GM19372 (cell line): ENCODE results near the gene FHIP1A.
A peak's percentile ranks its signal among the peaks of the same experiment; 100 is the strongest.

Source experiments
- ATAC-seq: cut with Tn5 transposase; IDR thresholded peaks from one replicate; pipeline ENCODE4 v1.9.1; 2021; ENCODE audit warnings: mild to moderate bottlenecking, low read depth, moderate library complexity; ENCODE audit not compliant: unreplicated experiment

Gene FHIP1A

DNA sequence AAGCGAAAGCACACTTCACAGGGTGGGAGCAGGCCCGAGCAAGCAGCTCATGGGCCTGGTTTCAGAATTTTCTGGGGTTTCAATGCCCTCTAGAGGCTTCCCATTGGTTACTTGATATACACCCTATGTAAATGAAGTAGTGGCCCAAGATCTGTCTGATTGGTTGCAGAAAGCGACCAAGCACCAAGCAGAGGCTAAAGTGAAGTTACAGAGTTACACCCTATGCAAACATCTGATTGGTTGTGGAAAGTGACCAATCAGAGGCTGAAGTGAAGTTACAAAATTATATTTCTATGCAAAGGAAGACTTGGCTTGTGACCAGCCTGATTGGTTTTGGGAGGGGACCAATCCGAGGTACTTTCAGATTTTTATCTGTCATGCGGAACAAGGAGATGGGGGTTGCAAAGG is 8.2 kb downstream of the FHIP1A start:
- no peak for ATAC-seq

DNA sequence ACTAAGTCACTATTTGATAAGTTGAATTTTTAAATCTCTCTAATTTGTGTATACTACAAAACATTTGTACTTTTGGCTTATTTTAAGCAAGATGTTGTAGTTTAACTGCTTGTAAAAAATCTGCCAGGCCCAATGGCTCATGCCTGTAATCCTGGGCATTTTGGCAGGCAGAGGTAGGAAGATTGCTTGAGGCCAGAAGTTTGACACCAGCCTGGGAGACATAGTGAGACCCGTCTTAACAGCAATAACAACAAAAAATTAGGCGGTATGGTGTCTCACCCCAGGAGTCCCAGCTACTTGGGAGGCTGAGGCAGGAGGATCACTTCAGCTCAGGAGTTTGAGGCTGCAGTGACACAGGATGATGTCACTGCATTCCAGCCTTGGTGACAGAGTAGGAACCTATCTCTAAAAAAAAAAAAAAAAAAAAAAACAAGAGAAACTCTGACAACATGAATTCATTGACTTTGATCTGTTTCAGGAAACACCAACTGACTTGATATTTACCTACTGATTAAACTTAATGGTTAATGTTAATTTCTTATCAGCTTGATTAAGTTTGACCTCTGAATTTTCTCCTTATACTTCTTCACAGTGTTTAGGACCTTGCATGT is 8.9 kb downstream of the FHIP1A start:
- ATAC-seq = no peak

DNA sequence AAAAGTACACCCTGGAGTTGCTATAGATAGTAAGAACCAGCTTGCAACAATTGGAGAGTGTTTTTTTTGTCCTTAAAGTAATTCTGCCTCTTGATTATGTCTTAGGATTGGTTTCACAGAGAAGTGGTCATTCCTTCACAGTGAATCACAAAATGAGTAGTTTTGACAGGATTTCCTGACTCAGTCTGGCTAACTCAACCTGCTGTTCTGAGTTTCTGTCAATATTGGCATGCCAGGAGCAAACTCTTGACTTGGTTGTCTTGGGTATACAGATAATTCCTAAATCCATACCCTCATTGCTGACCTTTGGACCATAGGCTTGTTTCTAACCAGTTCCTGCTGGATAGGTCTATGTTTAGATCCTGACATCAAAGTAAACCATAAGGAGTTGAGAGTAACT is 9.4 kb downstream of the FHIP1A start:
- ATAC-seq = no peak

DNA sequence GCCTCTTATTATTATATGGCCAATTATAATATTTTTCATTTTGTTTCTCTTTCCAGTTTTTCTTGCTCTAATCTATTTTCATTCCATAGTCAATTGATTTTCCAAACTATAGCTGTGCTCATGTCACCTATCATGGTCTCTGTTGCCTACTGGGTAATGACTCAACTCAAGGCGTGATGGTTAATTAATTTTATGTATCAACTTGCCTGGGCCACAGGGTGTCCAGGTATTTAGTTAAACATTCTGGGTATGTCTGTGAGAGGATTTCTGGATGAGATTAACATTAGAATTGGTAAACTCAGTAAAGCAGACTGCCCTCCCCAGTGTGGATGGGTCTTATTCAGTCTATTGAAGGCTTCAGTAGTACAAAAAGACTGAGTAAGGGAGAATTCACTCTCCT is 9.9 kb downstream of the FHIP1A start:
- no peak for ATAC-seq

DNA sequence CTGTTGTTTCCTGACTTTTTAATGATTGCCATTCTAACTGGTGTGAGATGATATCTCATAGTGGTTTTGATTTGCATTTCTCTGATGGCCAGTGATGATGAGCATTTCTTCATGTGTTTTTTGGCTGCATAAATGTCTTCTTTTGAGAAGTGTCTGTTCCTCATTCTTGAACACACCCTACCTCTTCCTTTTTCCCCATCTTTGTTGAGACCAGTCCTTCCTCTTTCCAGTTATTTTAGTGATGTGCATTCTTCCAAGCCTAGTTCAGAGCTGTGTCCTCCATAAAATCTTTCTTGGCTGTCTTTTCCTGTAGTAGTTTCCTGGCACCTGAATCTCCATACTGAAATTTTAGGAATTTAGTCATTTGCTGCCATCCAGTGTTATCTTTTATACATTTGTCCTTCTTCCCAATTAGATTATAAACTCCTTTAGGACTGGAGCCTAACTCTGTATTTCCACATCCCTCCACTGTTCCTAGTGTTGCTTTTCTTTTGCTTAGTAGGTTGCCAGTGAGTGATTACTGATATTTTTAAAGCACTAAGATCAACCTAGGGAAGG is 11.4 kb downstream of the FHIP1A start:
- no peak for ATAC-seq

DNA sequence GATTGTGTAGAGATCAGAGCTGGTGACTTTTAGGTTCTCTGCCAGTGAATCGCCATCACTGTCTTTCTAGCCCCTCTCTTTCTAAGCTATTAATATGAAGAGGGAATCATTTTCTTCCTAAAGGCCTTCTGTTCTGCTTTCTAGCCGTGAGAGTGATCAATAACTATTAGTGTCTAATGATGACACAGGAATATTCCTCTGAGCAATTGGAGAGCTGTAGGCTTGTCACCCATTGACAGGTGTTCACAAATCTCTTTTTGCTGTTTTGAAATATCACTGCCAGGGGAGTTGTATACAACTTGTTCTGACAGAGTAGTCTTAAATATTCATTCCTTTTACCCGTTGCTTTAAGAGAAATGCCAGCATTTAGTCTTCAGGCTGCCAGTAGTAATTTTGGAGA is 13.9 kb downstream of the FHIP1A start:
- ATAC-seq = no peak

DNA sequence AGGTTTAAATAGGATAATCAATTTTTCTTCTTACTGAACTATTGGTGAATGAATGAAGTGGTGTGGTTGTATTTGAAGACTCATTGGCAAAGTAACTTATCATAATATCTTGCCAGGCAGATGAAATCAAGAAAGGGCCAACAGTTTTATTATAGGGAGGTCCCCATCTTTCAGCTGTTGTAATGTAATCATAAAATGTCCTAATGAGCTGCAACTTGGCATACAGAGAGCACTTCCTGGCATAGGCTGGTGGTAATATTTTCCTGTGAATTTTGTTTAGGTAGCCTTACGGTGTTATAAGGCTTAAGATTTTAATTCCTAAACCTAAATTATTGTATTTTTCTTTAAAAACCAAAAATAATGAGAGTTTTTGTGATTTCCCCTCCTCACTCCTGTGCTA is 17.5 kb downstream of the FHIP1A start:
- ATAC-seq = no peak

DNA sequence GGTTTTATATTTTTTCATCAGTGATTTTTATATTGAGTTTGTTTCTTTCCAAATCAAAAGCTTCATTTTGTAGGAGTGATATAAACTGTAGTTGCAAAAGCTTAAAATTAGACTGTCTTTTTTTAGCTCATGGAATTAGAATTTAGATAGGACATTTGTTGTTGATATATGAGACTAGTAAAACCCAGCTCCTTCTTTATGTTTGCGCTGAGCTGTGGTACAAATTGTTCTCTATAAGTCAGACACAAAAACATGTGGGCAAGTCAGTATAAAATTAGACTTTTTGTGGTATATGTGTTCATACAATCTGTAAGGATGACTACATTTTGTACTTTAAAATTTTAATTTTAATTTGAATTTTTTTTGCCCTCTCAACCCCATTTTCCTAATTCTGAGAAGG is 18.3 kb downstream of the FHIP1A start:
- ATAC-seq = no peak

DNA sequence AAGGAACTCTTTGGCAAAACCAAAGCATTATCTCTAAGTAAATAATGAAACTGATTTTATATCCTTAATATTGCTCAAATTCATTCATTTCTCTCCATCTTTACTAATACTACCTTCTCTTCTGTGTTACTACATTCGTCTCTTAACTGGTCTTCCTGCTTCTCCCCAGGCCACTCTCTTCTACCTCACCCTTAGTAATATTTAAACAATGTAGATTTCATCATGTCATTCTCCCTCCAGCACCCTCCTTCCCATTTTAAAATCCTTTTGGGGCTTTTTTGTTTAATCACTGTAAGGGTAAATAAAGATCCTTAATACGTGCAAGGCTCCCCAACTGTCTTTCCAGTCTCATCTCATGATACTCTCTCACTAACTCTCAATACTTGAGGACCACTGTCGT is 19.4 kb downstream of the FHIP1A start:
- ATAC-seq = no peak

DNA sequence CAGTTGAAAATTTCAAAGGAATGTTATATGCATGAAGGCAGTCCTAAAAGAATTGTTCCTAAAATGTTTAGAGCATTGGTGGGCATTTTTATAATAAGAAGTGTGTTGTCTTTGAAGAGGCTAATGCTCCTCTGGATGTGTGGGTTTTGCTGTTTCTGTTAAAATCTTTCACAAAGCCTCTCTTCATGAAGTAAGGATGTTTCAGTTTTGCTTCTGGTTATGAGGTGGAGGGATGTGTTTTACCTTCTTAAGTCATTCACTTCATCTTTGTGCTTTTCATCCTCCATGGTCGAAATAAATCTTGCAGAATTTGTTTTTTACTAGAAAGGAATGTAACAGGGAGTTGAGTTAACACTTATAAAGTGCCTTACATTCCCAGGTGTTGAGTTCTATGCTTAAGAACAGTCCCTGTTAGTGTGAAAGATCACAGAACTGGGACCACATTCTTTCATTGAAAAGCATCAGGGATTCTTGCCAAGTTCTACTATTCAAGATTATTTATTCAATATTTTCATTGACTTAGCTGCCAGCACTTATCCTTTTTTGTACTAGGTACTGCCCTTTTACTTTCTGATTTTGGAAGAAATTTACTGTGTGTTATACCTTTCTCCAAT is 21.1 kb downstream of the FHIP1A start:
- ATAC-seq = peak; percentile 57

DNA sequence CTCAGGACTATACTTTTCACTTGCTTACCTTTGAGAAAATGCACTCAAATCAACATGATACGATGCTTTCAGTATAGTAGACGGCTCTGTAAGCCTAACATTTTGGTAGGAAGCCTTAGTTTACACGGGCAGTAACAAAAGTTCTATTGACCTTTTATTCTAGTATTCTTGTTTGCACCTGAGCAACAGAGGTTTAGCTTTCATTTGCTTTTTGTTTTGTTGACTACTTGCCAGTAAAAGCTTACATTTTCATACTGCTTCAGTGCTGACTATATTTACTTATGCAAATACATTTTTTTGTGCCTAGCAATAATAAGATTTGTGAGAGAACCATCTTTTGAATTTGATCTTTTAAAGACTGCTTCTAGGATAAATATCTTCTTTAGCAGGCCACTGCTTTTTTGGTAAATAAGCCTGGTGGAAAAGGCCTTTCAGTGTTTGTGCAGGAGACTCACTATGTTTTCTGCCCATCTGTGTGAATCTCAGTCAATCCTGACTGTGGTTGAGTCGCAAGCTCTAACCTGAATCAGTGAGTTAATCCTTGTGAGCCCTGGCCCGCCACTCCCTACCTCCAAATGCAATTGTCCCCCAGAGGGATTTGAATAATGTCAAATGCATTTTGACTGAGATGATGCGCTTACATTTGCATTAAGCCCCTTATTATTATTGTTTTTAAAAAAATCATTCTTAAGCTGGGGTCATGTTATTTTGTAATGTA is 21.9 kb downstream of the FHIP1A start:
- no peak for ATAC-seq

DNA sequence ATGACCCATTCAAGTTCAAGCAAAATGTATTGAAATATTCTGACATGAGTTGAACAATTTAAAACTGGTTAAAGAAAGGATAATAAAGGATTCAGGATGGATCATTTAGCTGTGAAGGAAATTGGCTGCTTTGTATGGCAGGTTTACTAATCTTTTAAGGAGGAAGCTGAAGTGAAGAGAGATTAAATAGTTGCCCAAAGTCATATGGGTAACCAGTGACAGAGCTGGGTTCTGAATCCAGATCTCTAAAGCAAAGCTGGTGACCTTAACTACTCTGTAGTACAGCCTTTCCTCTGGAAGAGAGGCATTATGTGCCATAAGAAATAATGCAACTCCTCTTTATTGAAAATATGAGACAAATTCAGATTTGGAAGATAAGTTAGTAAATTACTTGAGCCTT is 22.8 kb downstream of the FHIP1A start:
- no peak for ATAC-seq

DNA sequence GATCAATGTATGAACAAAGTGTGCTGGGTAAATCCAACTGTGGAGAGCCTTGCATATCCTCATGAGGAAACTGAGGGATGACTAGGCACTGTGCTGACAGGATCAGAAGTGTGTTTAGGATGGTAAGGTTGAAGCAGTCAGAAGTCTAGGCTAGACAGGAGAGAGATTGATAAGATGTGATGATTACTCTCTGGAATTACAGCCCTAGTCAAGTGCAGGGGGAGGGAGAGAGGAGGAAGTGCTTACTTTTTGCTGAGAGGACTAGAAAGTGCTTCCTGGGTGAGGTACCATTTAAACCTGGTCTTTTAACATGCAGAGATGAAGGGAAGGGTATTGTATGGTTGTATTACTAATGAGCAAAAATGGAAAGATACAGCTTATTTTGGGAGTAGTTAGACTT is 23.7 kb downstream of the FHIP1A start:
- no peak for ATAC-seq

DNA sequence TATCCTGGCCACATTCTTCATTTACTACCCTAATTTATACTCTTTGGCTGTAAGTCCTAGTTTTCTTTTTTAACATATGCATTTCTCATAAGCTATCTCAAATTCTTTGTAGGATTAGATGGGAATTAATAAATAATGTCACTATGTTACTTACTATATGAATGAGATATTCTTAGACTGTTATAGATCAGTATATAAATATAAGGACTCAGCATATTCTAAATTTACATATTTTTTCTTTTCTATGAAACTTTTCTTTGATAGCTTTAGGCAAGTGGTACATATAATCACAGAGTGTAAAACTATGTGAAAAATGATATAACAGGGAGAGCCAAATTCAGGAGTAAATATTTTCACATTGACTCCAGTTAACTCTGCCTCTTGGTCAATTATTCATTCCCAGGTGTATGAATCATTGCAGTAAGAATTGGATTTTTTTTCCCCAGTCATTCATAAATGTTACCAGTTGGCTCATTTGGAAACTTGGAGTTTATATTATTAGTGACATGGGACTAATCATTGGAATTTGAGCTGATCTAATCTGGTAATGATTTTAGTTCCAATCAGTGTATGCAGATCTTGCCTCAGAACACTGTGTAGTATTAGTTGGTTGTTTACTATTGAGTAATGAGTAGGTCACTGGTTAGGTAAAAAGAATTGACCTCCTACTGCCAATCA is 25.3 kb downstream of the FHIP1A start:
- ATAC-seq = no peak

DNA sequence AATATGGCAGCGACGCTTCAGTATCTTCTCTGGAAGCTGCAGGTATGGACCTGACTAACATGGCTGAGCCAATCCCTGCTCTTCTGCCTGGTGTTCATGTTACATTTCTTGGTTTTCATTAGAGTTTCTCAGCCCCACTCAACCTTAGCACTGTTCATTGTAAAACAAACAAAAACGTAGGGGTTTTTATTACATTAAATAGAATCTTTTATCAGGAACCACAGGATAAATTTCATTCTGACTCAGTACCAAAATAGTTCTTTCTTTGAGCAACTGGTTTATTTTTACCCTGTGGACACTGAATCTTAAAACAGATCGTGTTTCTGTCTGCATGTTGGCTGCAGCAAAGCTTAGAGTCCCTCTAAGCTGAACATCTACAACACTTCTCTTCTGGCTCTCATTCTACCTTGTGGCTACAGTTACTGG is 27.1 kb downstream of the FHIP1A start:
- ATAC-seq = no peak

DNA sequence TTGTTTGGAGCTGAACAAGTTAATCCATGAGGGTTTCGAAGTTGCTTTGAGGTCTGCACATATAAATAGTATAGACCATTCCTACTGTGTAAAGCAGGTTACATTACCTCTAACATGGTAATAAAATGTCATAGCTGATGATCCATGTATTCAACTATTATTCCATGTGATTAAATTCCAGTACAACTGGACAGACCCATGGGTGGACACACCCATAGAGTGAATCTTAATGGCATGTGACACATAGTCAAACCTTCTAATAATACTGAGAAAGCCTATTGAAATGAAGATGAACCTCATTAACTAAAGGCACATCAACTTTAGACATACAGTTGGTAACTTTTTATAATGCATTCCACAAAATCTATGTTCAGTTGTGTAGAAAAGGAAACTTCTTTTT is 28.5 kb downstream of the FHIP1A start:
- ATAC-seq = no peak

DNA sequence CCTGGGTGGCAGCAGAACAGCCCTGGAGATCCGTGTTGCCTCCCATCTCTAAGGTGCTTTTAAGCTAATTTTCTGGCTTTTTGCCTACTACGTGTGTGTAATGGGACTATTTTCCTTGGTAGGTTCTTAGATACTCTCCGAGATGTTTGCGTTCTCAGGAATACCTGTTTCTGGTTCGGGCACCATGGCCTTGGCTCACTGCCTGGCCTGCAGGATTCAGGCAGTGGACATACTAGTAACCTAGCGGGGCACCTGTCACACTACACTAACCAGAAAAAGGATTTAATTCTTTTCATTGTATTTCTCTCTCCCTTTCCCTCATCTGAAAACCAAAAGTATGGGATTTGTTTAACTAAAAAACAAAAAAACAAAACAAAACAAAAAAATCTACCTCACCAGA is 29.2 kb downstream of the FHIP1A start:
- ATAC-seq = no peak

DNA sequence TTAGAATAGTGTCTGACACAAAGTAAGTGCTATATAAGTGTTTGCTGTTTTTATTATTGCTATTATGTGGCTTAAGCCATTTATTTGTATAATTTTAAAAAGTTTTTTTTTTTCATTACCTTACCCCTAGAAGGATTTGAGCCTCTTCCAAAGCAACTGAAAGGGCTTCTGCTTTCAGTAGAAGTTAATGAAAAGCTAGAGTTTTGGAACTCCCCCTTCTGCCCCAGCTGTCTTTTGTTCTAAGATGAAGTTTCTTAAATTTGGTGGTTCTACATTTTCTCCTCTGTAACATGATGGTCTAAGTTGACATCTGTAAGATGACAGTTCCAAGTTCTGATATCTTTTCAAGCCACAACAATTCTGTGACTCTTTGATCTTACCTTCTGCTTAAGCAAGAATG is 30.3 kb downstream of the FHIP1A start:
- peak; percentile 46 for ATAC-seq

DNA sequence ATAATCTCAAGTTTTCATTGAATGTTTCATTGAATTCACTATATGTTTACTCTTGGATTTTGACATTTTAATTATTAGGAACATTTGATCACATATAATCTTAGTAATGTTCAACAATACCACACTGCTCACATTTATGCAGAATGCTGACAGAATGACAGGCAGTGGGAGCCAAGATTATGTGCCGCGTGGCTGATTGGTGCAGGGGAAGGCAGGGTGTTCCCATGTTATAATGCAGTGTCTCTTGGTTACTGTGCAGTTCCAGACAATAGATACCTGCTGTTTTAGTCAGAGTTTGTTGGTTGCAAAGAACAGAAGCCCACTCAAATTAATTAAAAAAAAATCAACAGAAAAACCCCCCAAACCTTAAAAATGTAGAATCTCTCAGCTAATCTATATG is 33.0 kb downstream of the FHIP1A start:
- no peak for ATAC-seq

DNA sequence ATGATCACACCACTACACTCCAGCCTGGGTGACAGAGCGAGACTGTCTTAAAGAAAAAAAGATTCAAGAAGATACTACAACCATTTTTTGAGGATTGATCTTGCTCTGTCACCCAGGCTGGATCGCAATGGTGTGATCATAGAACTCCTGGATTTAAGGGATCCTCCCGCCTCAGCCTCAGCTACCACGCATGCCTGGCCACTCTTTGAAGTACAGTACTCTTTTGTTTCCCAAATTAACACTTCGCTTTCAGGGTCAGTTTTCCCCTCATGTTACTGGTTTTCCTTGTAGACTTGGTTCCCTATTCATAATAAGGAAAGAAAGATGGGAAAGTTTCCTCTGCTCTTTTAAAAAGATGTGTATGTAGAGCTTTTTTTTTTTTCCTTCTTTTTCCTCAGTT is 34.3 kb downstream of the FHIP1A start:
- no peak for ATAC-seq

DNA sequence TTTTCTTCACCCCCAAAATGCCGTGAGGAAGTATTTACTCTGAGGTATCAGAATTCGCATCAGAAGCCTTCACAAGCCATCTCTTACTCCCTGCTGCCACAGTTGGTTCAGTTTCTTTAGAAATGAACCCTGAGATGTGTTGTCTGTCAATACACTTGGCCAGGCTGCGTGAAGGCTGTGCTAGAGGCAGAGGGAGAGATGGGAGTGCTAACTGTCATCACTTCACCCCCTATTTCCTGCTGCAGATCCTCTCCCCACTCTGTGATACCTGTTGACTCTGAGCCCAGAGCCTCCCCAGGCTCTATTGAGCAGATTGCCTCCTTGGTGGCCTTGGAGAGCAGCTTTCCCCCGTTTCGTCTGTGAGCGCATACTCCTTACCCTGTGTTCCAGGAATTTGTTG is 34.8 kb downstream of the FHIP1A start:
- no peak for ATAC-seq
